ENCODE data around the gene STAC2. TPM values are rescaled to one million over a fixed set of nuclear protein-coding genes. Genes with fewer than 3 reads are reported as not detected.
"Not testable (repeated sequence)": the region's sequence is repeated elsewhere in the genome, so short reads cannot be mapped to it uniquely, and the experiment has no call there.

STAC2 gene
- 1 to 10 TPM in 1 of 2 donors, under 1 TPM in 1; 0.71 to 1.2 TPM for total RNA-seq
- long read RNA-seq, donor 1, partial matches to known transcripts: 1 of 1 reads
- long read RNA-seq, donor 1, other reads (novel, unspliced or antisense): 0 of 1 reads
- long read RNA-seq, donor 2: 0 reads

- no peak for DNase-seq (ENCODE audit: low spot score)
- intact Hi-C loops (cut with DNase I): no loop called here
Observed at GRCh38 chr17:39225308-39225958, at the start of gene STAC2. Gene STAC2 (minus strand): TSS chr17:39225945. CDS start chr17:39225502, 443 bp downstream.

- intact Hi-C loops (cut with DNase I): loop anchor here in 1 of 2 donors (10.0 kb wide), 1 partner anchor 133 kb away; the partner anchor contains the start of gene FBXL20
- DNase-seq (ENCODE audit: low spot score): no peak
Observed at GRCh38 chr17:39271546-39271945, 45.8 kb upstream of the STAC2 start.

GRCh38 chr17:39270923-39271322 lies 45.2 kb upstream of the STAC2 start:
- no peak for DNase-seq (ENCODE audit: low spot score)
- intact Hi-C loops (cut with DNase I): loop anchor here in 1 of 2 donors (10.0 kb wide), 1 partner anchor 134 kb away; the partner anchor contains the start of gene FBXL20

- intact Hi-C loops (cut with DNase I): no loop called here
- no peak for DNase-seq (ENCODE audit: low spot score)
Observed at GRCh38 chr17:39264119-39264518, 38.4 kb upstream of the STAC2 start.

- DNase-seq (ENCODE audit: low spot score): no peak
- intact Hi-C loops (cut with DNase I): no loop called here
Observed at GRCh38 chr17:39261286-39261685, 35.5 kb upstream of the STAC2 start.

- intact Hi-C loops (cut with DNase I): no loop called here
- DNase-seq (ENCODE audit: low spot score): no peak
Observed at GRCh38 chr17:39252788-39253460, 27.2 kb upstream of the STAC2 start.

GRCh38 chr17:39251997-39252396 lies 26.3 kb upstream of the STAC2 start:
- intact Hi-C loops (cut with DNase I): no loop called here
- no peak for DNase-seq (ENCODE audit: low spot score)

GRCh38 chr17:39250076-39250475 lies 24.3 kb upstream of the STAC2 start:
- intact Hi-C loops (cut with DNase I): not testable (repeated sequence)
- DNase-seq (ENCODE audit: low spot score): peak; percentile 9

GRCh38 chr17:39246274-39246673 lies 20.5 kb upstream of the STAC2 start:
- intact Hi-C loops (cut with DNase I): loop anchor here in 1 of 2 donors (10.0 kb wide), 1 partner anchor 261 kb away; no protein-coding TSS in a partner anchor
- peak; percentile 32 for DNase-seq (ENCODE audit: low spot score)

GRCh38 chr17:39244600-39245570 lies 19.1 kb upstream of the STAC2 start:
- peak; percentile 94 for DNase-seq (ENCODE audit: low spot score)
- intact Hi-C loops (cut with DNase I): loop anchor here (5.0 to 10.0 kb wide), 2 partner anchors 43 to 260 kb away; partner anchors contain the start of gene RPL19 (in 2 of the 2)

GRCh38 chr17:39244016-39244599 lies 18.4 kb upstream of the STAC2 start:
- DNase-seq (ENCODE audit: low spot score): peak; percentile 70
- intact Hi-C loops (cut with DNase I): loop anchor here (5.0 to 10.0 kb wide), 2 partner anchors 42 to 259 kb away; partner anchors contain the start of gene RPL19 (in 2 of the 2)

- intact Hi-C loops (cut with DNase I): loop anchor here (5.0 to 10.0 kb wide), 2 partner anchors 41 to 258 kb away; partner anchors contain the start of gene RPL19 (in 2 of the 2)
Observed at GRCh38 chr17:39243155-39243554, 17.4 kb upstream of the STAC2 start.

GRCh38 chr17:39240631-39241030 lies 14.9 kb upstream of the STAC2 start:
- peak; percentile 57 for DNase-seq (ENCODE audit: low spot score)
- intact Hi-C loops (cut with DNase I): loop anchor here (5.0 to 10.0 kb wide), 2 partner anchors 38 to 256 kb away; partner anchors contain the start of gene RPL19 (in 2 of the 2)

More at GRCh38 chr17:39243155-39243554, 17.4 kb upstream of the STAC2 start:
- DNase-seq (ENCODE audit: low spot score): peak; percentile 55

- intact Hi-C loops (cut with DNase I): loop anchor here (5.0 to 10.0 kb wide), 2 partner anchors 37 to 255 kb away; partner anchors contain the start of gene RPL19 (in 2 of the 2)
- DNase-seq (ENCODE audit: low spot score): peak; percentile 73
Observed at GRCh38 chr17:39239640-39240314, 14.0 kb upstream of the STAC2 start.

- peak; percentile 80 for DNase-seq (ENCODE audit: low spot score)
- intact Hi-C loops (cut with DNase I): loop anchor here in 1 of 2 donors (10.0 kb wide), 1 partner anchor 254 kb away; no protein-coding TSS in a partner anchor
Observed at GRCh38 chr17:39238311-39238972, 12.7 kb upstream of the STAC2 start.

GRCh38 chr17:39237586-39237985 lies 11.8 kb upstream of the STAC2 start:
- DNase-seq (ENCODE audit: low spot score): peak; percentile 44
- intact Hi-C loops (cut with DNase I): loop anchor here in 1 of 2 donors (10.0 kb wide), 1 partner anchor 253 kb away; no protein-coding TSS in a partner anchor

GRCh38 chr17:39236981-39237441 lies 11.3 kb upstream of the STAC2 start:
- peak; percentile 69 for DNase-seq (ENCODE audit: low spot score)
- intact Hi-C loops (cut with DNase I): loop anchor here in 1 of 2 donors (10.0 kb wide), 1 partner anchor 252 kb away; no protein-coding TSS in a partner anchor
